BJ (cell line): ENCODE measurements around the gene CEP170B. TPM values are rescaled to one million over a fixed set of nuclear protein-coding genes. Genes with fewer than 3 reads are reported as not detected.

Experiments
- CTCF ChIA-PET: fragments of 350-600 bp; formaldehyde crosslinking; extraction: SDS; loops from one replicate; lab custom pipeline; 2021; ENCODE audit warnings: antibody characterized with exemption, inconsistent platforms; lab: Yijun Ruan, JAX
- POLR2A ChIA-PET: fragments of 300-600 bp; sonication (Branson Sonifier 250); formaldehyde crosslinking; extraction: SDS; loops from one replicate; lab custom pipeline; 2021; ENCODE audit warnings: antibody characterized with exemption; lab: Charles Lee
- DNase-seq: peaks from one replicate; pipeline ENCODE4 v3.0.0-alpha.2; 2011; ENCODE audit warnings: low read depth
- H3K27me3 ChIP-seq: 2 replicates; pipeline ENCODE4 v1.6.0; 2011; ENCODE audit warnings: low read length; ENCODE audit not compliant: control insufficient read depth, insufficient read depth
- H3K36me3 ChIP-seq: 2 replicates; pipeline ENCODE4 v1.5.1; 2011; ENCODE audit warnings: low read length; ENCODE audit not compliant: control insufficient read depth, insufficient read depth
- H3K4me3 ChIP-seq: 2 replicates; pipeline ENCODE4 v1.5.1; 2011; ENCODE audit warnings: low read depth, mild to moderate bottlenecking, control low read depth, low read length
- polyA plus RNA-seq: library from polyadenylated mRNA; depleted of rRNA; stranded (reverse); fragments of >200 nt; gene quantifications from 2 replicates; pipeline ENCODE4 v1.2.3, GENCODE V29; 2011
- TF ChIP-seq, protein P1 (sequence below): IDR thresholded peaks from 2 replicates; pipeline ENCODE4 v1.5.1; 2011; ENCODE audit warnings: low read depth, mild to moderate bottlenecking, control low read depth, inconsistent platforms, low read length, moderate library complexity; ENCODE audit not compliant: insufficient read depth

CEP170B gene
- polyA plus RNA-seq, 1 experiment = 8.0 TPM

DNA sequence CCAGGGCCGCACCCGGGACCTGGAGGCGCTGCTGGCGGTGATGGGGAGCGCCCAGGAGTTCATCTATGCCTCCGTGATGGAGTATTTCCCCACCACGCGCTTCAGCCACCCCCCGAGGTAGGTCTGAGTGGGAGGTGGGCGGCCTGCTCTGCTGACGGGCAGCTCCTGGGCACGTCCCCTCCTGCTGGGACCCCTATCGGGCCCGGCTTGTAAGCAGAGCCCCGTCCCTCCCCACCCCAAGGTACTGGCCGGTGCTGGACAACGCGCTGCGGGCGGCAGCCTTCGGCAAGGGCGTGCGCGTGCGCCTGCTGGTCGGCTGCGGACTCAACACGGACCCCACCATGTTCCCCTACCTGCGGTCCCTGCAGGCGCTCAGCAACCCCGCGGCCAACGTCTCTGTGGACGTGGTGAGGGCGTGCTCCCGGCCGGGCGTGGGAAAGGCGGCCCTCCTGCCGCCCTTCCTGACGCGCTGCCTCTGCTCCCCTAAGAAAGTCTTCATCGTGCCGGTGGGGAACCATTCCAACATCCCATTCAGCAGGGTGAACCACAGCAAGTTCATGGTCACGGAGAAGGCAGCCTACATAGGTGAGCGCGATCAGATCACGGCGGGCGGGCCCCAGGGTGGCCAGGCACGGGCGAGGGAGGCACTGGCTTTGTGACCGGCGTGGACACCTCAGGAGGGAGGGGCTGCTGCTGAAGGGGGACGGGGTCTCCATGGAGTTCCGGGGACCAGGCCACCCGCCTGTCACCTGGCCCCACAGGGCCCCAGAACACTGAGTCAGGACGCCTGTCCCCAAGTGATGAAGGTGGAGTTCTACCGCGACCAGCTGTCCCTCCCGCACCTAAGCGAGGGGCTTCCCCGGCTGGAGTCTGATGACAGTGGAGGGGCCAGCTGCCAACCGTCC lies 67.0 kb downstream of the CEP170B start:
- POLR2A ChIA-PET = no interaction called here
- TF ChIP-seq, protein P1, sequence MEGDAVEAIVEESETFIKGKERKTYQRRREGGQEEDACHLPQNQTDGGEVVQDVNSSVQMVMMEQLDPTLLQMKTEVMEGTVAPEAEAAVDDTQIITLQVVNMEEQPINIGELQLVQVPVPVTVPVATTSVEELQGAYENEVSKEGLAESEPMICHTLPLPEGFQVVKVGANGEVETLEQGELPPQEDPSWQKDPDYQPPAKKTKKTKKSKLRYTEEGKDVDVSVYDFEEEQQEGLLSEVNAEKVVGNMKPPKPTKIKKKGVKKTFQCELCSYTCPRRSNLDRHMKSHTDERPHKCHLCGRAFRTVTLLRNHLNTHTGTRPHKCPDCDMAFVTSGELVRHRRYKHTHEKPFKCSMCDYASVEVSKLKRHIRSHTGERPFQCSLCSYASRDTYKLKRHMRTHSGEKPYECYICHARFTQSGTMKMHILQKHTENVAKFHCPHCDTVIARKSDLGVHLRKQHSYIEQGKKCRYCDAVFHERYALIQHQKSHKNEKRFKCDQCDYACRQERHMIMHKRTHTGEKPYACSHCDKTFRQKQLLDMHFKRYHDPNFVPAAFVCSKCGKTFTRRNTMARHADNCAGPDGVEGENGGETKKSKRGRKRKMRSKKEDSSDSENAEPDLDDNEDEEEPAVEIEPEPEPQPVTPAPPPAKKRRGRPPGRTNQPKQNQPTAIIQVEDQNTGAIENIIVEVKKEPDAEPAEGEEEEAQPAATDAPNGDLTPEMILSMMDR = no peak
- peaks cover 5% of the 10 kb centered on the region; the same call in 1 of the 2 replicates for H3K27me3 ChIP-seq
- H3K4me3 ChIP-seq = peak overlapping the region; percentile 52
- CTCF ChIA-PET = interaction anchor here (1.3 to 6.2 kb wide), 4 partner anchors 10 to 121 kb away, joined by 3 to 42 read pairs (median 8); no protein-coding TSS in a partner anchor
- no peak for DNase-seq
- no peaks in the 10 kb centered on the region for H3K36me3 ChIP-seq

DNA sequence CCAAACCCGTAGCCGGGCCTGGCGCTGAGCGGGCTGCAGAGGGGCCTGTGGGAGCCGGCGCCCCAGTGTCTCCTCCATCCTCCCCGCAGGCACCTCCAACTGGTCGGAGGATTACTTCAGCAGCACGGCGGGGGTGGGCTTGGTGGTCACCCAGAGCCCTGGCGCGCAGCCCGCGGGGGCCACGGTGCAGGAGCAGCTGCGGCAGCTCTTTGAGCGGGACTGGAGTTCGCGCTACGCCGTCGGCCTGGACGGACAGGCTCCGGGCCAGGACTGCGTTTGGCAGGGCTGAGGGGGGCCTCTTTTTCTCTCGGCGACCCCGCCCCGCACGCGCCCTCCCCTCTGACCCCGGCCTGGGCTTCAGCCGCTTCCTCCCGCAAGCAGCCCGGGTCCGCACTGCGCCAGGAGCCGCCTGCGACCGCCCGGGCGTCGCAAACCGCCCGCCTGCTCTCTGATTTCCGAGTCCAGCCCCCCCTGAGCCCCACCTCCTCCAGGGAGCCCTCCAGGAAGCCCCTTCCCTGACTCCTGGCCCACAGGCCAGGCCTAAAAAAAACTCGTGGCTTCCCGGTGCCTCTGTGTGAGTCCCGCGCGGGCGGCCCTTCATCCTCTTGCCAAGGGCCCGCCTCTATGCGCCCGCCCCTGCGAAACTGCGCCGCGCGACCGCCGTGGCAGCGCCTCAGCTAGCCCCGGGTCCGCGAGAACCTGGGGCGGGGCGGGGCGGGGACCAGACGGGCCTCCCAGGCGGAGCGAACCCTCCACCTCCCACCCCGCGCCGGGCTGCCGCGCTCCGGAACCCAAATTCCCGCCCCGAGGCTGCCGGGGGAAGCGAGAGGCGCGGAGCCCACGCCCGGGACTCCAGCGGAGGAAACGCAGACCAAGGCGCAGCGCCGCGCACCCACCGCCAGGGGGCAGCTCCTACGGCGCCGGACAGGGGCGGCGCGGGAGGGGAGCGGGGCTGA lies 67.9 kb downstream of the CEP170B start:
- H3K27me3 ChIP-seq = peaks cover 4% of the 10 kb centered on the region; the same call in 1 of the 2 replicates
- peak; percentile 20 for DNase-seq
- peak overlapping the region; percentile 52 for H3K4me3 ChIP-seq
- H3K36me3 ChIP-seq = no peaks in the 10 kb centered on the region
- ChIA-PET CTCF (interaction anchor here (1.0 to 6.2 kb wide), 8 partner anchors 9 to 120 kb away, joined by 3 to 42 read pairs (median 5); no protein-coding TSS in a partner anchor), POLR2A (interaction anchor here (0.6 kb wide), 2 partner anchors 31 to 41 kb away, joined by 3 to 4 read pairs; no protein-coding TSS in a partner anchor)
- TF ChIP-seq, protein P1 = peak; percentile 66

DNA sequence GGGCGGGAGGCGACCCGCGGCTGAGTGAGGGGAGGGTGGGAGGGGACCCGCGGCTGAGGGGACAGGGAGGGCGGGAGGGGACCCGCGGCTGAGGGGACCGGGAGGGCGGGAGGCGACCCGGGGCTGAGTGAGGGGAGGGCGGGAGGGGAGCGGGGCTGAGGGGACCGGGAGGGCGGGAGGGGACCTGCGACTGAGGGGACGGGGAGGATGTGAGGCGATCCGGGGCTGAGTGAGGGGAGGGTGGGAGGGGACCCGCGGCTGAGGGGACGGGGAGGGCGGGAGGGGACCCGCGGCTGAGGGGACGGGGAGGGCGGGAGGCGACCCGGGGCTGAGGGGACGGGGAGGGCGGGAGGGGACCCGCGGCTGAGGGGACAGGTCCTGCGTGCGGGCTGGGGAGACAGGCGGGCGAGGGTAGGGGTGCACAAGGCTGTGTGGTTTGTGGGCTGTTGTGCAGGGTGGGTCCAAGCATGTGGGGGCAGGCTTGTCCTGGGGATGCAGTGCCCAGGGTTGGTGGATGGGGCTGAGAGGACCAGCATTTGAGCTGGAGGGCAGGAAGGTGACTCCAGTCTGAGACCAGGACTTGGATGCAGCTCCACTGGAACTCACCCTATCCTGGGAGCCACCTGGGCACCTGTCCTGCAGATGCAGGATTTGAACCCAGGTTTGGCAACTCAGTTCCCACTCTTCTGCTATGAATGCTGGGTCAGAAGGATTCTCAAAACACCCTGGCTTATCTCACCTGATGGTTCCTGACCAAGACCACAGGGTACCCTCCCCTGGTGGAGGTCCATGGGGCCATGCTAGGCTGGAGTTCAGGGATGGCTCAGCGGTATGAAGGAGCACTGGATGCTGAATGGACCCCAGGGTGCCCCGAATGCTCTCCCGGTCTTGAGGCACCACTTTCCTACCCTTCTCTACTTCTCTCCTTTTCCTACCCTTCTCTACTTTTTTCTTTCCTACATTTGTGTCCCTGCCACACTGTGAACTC lies 69.0 kb downstream of the CEP170B start:
- H3K4me3 ChIP-seq = peak overlapping the region; percentile 52
- DNase-seq = no peak
- TF ChIP-seq, protein P1 = no peak
- ChIA-PET CTCF (interaction anchor here (1.0 to 6.2 kb wide), 10 partner anchors 8 to 113 kb away, joined by 3 to 42 read pairs (median 6); no protein-coding TSS in a partner anchor), POLR2A (no interaction called here)
- H3K27me3 ChIP-seq = peaks cover 3% of the 10 kb centered on the region; the same call in 1 of the 2 replicates
- H3K36me3 ChIP-seq = no peaks in the 10 kb centered on the region

DNA sequence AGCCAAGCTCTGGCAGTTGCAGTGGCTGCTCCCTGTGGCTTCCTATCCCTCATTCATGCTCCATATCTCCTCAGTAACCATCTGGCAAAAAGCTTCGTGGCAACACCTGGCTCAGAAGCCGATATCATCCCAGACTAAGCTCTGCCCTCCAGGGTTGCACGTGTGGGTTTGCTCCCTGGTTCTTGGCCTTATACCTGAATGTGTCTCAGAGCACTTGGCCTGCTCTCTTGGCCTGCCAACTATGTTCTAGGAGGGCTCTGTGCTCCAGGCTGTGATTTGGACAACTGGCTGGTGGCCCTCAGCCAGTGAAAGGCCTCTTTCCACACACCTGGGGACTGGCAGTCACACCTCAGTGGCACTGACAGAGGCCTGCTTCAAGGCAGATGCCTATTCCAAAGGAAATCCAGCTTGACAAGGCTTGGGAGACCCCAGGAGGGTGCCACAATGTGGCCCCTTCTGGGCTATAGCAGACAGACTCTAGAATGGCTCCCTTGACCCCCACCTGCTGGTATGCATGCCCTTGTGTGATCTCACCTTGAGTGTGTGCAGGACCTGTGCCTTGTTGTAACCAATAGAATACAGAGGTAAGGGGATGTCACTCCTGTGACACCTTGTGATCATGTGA lies 70.1 kb downstream of the CEP170B start:
- H3K27me3 ChIP-seq = peaks cover 3% of the 10 kb centered on the region; the same call in 1 of the 2 replicates
- TF ChIP-seq, protein P1 = no peak
- DNase-seq = no peak
- H3K36me3 ChIP-seq = no peaks in the 10 kb centered on the region
- ChIA-PET CTCF (interaction anchor here (0.7 to 6.2 kb wide), 7 partner anchors 11 to 143 kb away, joined by 3 to 42 read pairs (median 6); no protein-coding TSS in a partner anchor), POLR2A (no interaction called here)
- H3K4me3 ChIP-seq = no peak overlapping the region
